Endothelial cell of umbilical vein (primary cell): ENCODE results near the gene KRT33B. TPM values are rescaled to one million over a fixed set of nuclear protein-coding genes. Genes with fewer than 3 reads are reported as not detected.

Source experiments
- BruUV-seq: library from RNA; stranded (reverse); fragments of 400-500 nt; replicated peaks from 2 replicates; lab custom pipeline; 2021; lab: Mats Ljungman, UMichigan
- CTCF ChIA-PET: fragments of 300-600, 350-600 bp; sonication (Branson Sonifier 250); formaldehyde crosslinking; loops from one replicate; lab custom pipeline; 2021; ENCODE audit warnings: antibody characterized with exemption, inconsistent platforms; lab: Charles Lee
- POLR2A ChIA-PET: fragments of 300-600, 350-600 bp; sonication (Branson Sonifier 250); formaldehyde crosslinking; loops from one replicate; lab custom pipeline; 2021; ENCODE audit warnings: antibody characterized with exemption, inconsistent platforms; lab: Charles Lee
- DNase-seq: peaks from one replicate; pipeline ENCODE4 v3.0.0-alpha.2; 2011; ENCODE audit warnings: low read depth, low spot score
- FAIRE-seq: peaks from 2 replicates; lab custom pipeline; 2011; peaks lifted over from hg19 to GRCh38; lab: Jason Lieb, UNC
- H2AFZ ChIP-seq: 2 replicates; pipeline ENCODE4 v1.6.0; 2012; ENCODE audit warnings: low read depth, low read length, control low read depth, inconsistent platforms
- H3K27ac ChIP-seq: 2 replicates; pipeline ENCODE4 v1.5.1; 2011; ENCODE audit warnings: low read depth, mild to moderate bottlenecking, control low read depth, low read length, moderate library complexity; ENCODE audit not compliant: insufficient read depth
- H3K27me3 ChIP-seq, 2 experiments: 2 replicates each; pipeline versions ENCODE4 v1.6.0 to v1.6.1; 2011; ENCODE audit warnings: low read length in 2 of 2, mixed read lengths in 1 of 2; ENCODE audit not compliant: control insufficient read depth in 2 of 2, insufficient read depth in 2 of 2
- H3K36me3 ChIP-seq, 2 experiments: 2 replicates in 1 of 2; 3 replicates in 1 of 2; pipeline ENCODE4 v1.5.1; 2011; ENCODE audit warnings: low read length in 2 of 2, mild to moderate bottlenecking in 1 of 2, moderate library complexity in 1 of 2; ENCODE audit not compliant: control insufficient read depth in 2 of 2, insufficient read depth in 2 of 2; ENCODE audit errors: extremely low read depth in 1 of 2
- H3K4me1 ChIP-seq: 3 replicates; pipeline ENCODE4 v1.5.1; 2011; ENCODE audit warnings: mild to moderate bottlenecking, low read length; ENCODE audit not compliant: control insufficient read depth, insufficient read depth; ENCODE audit errors: extremely low read depth
- H3K4me2 ChIP-seq: 2 replicates; pipeline ENCODE4 v1.6.1; 2011; ENCODE audit warnings: low read length, control low read depth, mixed read lengths; ENCODE audit not compliant: insufficient read depth
- H3K4me3 ChIP-seq, 3 experiments: fragments of 200-600 bp in 1 of 3; sonication (generic), shearing (Covaris generic) in 1 of 3; replicated peaks in 1 of 3; 2 replicates each; pipeline ENCODE4 v1.5.1; 2011 to 2016; ENCODE audit warnings: control low read depth in 3 of 3, low read length in 3 of 3, mild to moderate bottlenecking in 2 of 3, inconsistent platforms in 1 of 3, low read depth in 1 of 3, moderate library complexity in 1 of 3; ENCODE audit not compliant: insufficient read depth in 1 of 3
- H3K79me2 ChIP-seq: 2 replicates; pipeline ENCODE4 v1.6.0; 2012; ENCODE audit warnings: low read length, inconsistent platforms; ENCODE audit not compliant: control insufficient read depth, insufficient read depth
- H3K9ac ChIP-seq: replicated peaks from 2 replicates; pipeline ENCODE3; 2011; ENCODE audit warnings: low read length, control low read depth; ENCODE audit not compliant: insufficient read depth; ENCODE audit errors: extremely low read depth
- H3K9me1 ChIP-seq: replicated peaks from 3 replicates; pipeline ENCODE4 v1.6.0; 2011; ENCODE audit warnings: mild to moderate bottlenecking, low read length; ENCODE audit not compliant: control insufficient read depth, insufficient read depth; ENCODE audit errors: extremely low read depth
- H3K9me3 ChIP-seq: replicated peaks from 2 replicates; pipeline ENCODE4 v1.5.1; 2012; ENCODE audit warnings: low read length, inconsistent platforms; ENCODE audit not compliant: control insufficient read depth, insufficient read depth
- H4K20me1 ChIP-seq: replicated peaks from 2 replicates; pipeline ENCODE3; 2011; ENCODE audit warnings: mild to moderate bottlenecking, low read length; ENCODE audit not compliant: control insufficient read depth, insufficient read depth; ENCODE audit errors: extremely low read depth
- EZH2 ChIP-seq: IDR thresholded peaks from 2 replicates; pipeline ENCODE4 v1.6.1; 2012; ENCODE audit warnings: borderline replicate concordance, low read depth, mild to moderate bottlenecking, moderate library complexity, low read length, inconsistent platforms; ENCODE audit not compliant: severe bottlenecking
- FOS ChIP-seq: IDR thresholded peaks from 2 replicates; pipeline ENCODE4 v1.6.1; 2011; ENCODE audit warnings: mild to moderate bottlenecking, low read length, moderate library complexity, borderline replicate concordance; ENCODE audit not compliant: insufficient read depth
- GATA2 ChIP-seq: IDR thresholded peaks from 2 replicates; pipeline ENCODE4 v1.7.0; 2011; ENCODE audit warnings: low read depth, mild to moderate bottlenecking, moderate library complexity, mixed read lengths, low read length; ENCODE audit not compliant: insufficient read length, insufficient read depth
- JUN ChIP-seq: IDR thresholded peaks from 2 replicates; pipeline ENCODE4 v1.6.1; 2011; ENCODE audit warnings: borderline replicate concordance, low read depth; ENCODE audit not compliant: insufficient read length, insufficient read depth
- MYC ChIP-seq: IDR thresholded peaks from one replicate; pipeline ENCODE4 v1.6.1; 2011; ENCODE audit warnings: mild to moderate bottlenecking, low read depth, low read length
- POLR2A ChIP-seq: IDR thresholded peaks from 2 replicates; pipeline ENCODE4 v1.6.1; 2012; ENCODE audit warnings: low read depth, mild to moderate bottlenecking, control low read depth, low read length
- POLR2AphosphoS5 ChIP-seq: IDR thresholded peaks from 2 replicates; pipeline ENCODE4 v1.6.1; 2012; ENCODE audit warnings: low read depth, mild to moderate bottlenecking, control low read depth, low read length, moderate library complexity; ENCODE audit not compliant: insufficient read depth
- dilution Hi-C: fragments of 300-500 bp; cut with MboI; formaldehyde crosslinking; loops from one replicate; pipeline ENCODE4 v1.15.0; 2019; ENCODE audit warnings: low sequenced_read_pairs; ENCODE audit not compliant: extremely low pct_ligation_motif_present
- intact Hi-C: fragments of 100-400 bp; cut with micrococcal nuclease; formaldehyde crosslinking; loops from one replicate; pipeline ENCODE4 v1.10.0; 2022
- polyA plus RNA-seq, 4 experiments: library from polyadenylated mRNA; depleted of rRNA in 3 of 4; stranded (reverse) in 3 of 4; unstranded in 1 of 4; fragments of >200 nt; gene quantifications; 2 replicates each; pipeline versions ENCODE4 v1.2.1 to v1.2.3, GENCODE V29; 2011 to 2012; ENCODE audit warnings: missing spikeins in 1 of 4
- total RNA-seq: library from RNA; stranded (reverse); gene quantifications from 2 replicates; pipeline ENCODE4 v1.2.3, GENCODE V29; 2021
- TF ChIP-seq, protein P1 (sequence below): IDR thresholded peaks from 2 replicates; pipeline ENCODE4 v1.6.1; 2011; ENCODE audit not compliant: insufficient read depth, insufficient read length
- TF ChIP-seq, protein P2 (sequence below), 2 donors: IDR thresholded peaks; 1 replicate in 1 of 2; 2 replicates in 1 of 2; pipeline ENCODE4 v1.5.1; 2011; ENCODE audit warnings: low read length in 2 of 2, mild to moderate bottlenecking in 2 of 2, moderate library complexity in 2 of 2, control low read depth in 1 of 2, inconsistent platforms in 1 of 2, low read depth in 1 of 2; ENCODE audit not compliant: insufficient read depth in 1 of 2; ENCODE audit errors: extremely low read depth in 1 of 2

The KRT33B gene
- total and polyA plus RNA-seq, 2 donors (not counting 3 experiments of a cell fraction or from before 2014, with no cell fraction given): not detected

DNA sequence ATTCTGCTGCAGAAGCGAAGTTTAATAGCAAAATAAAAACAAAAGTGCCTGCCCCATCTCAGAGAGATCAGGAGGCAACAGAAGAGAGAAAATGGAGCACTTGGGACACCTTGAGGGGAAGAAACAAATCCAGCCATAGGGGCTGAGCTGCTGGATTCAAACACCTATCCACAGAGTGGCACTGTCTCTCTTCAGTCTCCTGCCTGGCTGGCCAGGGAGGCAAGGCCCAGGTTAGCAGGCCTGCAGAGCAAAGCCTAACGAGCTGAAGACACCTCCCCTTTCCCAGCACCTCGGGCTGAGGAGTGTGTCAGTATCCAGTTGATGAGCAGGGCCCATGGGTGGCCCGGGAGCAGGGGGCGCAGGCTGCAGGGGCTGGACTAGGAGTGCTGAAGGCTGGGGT lies 36.6 kb upstream of the KRT33B start:
- ChIA-PET CTCF (interaction anchor here (3.6 kb wide), 1 partner anchor 142 kb away, joined by 20 read pairs; no protein-coding TSS in a partner anchor), POLR2A (no interaction called here)
- no peaks in the 10 kb centered on the region for H3K9me3 ChIP-seq
- no peaks in the 10 kb centered on the region for H3K79me2 ChIP-seq
- FAIRE-seq (no peak), DNase-seq (no peak)
- no peak overlapping the region for H3K9ac ChIP-seq
- intact Hi-C loops: loop anchor here (10.0 kb wide), 1 partner anchor 89 kb away; no protein-coding TSS in a partner anchor
- no TSS peak for BruUV-seq
- no peaks in the 10 kb centered on the region for H3K36me3 ChIP-seq
- H4K20me1 ChIP-seq: no peaks in the 10 kb centered on the region
- no peaks in the 10 kb centered on the region for H3K27me3 ChIP-seq
- TF ChIP-seq POLR2A (no peak), FOS (no peak), MYC (no peak), JUN (no peak), GATA2 (no peak), EZH2 (no peak), POLR2AphosphoS5 (no peak)
- TF ChIP-seq, protein P1, sequence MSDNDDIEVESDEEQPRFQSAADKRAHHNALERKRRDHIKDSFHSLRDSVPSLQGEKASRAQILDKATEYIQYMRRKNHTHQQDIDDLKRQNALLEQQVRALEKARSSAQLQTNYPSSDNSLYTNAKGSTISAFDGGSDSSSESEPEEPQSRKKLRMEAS: no peak
- TF ChIP-seq, protein P2, sequence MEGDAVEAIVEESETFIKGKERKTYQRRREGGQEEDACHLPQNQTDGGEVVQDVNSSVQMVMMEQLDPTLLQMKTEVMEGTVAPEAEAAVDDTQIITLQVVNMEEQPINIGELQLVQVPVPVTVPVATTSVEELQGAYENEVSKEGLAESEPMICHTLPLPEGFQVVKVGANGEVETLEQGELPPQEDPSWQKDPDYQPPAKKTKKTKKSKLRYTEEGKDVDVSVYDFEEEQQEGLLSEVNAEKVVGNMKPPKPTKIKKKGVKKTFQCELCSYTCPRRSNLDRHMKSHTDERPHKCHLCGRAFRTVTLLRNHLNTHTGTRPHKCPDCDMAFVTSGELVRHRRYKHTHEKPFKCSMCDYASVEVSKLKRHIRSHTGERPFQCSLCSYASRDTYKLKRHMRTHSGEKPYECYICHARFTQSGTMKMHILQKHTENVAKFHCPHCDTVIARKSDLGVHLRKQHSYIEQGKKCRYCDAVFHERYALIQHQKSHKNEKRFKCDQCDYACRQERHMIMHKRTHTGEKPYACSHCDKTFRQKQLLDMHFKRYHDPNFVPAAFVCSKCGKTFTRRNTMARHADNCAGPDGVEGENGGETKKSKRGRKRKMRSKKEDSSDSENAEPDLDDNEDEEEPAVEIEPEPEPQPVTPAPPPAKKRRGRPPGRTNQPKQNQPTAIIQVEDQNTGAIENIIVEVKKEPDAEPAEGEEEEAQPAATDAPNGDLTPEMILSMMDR (IDR thresholded peaks at IDR 0.05; ENCODE audit: extremely low read depth in 1 of 2, insufficient read depth in 1 of 2, low read depth in 1 of 2, low read length in 2 of 2): no peak
- no peak overlapping the region for H3K4me3 ChIP-seq
- dilution Hi-C loops: no loop called here
- no peak overlapping the region for H2AFZ ChIP-seq
- no peak overlapping the region for H3K27ac ChIP-seq
- H3K4me2 ChIP-seq: no peak overlapping the region
- H3K9me1 ChIP-seq: no peaks in the 10 kb centered on the region
- peaks cover 18% of the 10 kb centered on the region for H3K4me1 ChIP-seq
